ENCODE measurements around the gene CCN6.

Gene CCN6

DNA sequence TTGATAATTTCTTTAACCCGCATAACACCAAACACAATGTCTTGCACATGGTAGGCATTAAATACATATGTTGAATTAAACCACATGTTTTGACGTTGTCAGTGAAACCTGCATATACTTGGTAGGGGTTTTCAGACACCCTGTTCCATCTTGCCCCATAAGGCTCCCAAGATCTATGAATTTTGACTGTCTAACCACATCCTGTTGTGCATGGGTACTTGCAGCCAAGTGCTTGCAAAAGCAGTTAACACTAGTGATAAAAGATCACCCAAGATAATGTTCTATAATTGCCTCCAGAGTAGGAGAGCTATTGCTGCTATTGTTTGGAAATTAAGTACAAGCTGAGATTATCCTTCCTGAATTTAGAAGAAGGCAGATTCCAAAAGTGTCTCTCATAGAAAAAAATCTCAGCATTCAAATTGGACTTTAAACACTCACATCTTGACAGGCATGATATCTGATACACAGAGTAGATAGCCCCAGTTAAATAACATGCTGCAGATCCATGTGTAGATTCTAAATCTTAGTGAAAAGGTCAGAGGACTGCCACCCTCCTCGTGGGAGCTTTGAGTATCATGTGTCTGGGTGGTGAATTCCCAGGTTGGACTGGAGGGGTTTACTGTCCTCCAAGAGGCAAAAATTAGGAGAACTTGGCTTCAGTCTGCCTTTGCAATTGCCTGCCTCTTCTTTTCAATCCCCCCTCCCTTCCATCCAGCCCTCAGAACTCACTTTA is 25.8 kb upstream of the CCN6 start:
- DNase-seq (ENCODE audit: low read depth): no peak
- H3K4me3 ChIP-seq (ENCODE audit: low read depth, low read length): no peak overlapping the region

DNA sequence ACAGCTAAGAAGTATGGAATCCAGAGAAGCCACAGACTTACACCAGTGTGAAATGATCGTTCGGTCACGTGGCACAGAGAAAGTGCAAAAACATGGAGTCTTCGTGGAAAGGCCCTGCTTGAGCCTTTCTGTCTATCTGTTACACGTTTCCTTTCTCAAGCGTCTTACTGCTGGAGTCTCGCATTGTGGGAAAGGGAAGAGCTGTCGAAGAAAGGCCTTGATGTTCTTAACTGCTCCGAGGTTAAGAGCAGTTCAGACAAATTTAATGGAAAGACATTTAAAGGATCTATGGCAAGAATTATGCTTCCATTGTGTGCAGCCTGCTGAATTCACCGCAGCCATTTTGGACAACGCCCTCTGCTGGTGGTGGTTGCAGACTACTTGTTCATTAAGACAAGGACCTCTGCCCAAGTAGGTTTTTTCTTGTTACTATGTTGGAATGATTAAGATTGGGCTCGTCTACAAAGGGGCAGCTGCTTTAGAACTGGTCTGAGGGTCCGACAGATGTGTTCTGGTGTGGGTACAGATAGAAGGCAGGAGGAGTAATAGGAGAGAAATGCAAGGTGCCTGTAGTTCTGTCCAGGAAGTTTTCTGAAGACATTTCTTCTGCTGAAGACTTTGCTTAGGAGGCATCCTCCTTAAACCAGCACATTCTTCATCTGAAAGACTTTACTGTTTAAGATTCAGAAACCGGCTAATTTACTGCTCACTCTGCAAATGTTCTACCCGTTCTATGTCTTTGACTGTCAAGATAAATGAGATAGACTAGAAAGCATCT is 24.7 kb upstream of the CCN6 start:
- no peak overlapping the region for H3K4me3 ChIP-seq (ENCODE audit: low read depth, low read length)
- DNase-seq (ENCODE audit: low read depth): no peak

DNA sequence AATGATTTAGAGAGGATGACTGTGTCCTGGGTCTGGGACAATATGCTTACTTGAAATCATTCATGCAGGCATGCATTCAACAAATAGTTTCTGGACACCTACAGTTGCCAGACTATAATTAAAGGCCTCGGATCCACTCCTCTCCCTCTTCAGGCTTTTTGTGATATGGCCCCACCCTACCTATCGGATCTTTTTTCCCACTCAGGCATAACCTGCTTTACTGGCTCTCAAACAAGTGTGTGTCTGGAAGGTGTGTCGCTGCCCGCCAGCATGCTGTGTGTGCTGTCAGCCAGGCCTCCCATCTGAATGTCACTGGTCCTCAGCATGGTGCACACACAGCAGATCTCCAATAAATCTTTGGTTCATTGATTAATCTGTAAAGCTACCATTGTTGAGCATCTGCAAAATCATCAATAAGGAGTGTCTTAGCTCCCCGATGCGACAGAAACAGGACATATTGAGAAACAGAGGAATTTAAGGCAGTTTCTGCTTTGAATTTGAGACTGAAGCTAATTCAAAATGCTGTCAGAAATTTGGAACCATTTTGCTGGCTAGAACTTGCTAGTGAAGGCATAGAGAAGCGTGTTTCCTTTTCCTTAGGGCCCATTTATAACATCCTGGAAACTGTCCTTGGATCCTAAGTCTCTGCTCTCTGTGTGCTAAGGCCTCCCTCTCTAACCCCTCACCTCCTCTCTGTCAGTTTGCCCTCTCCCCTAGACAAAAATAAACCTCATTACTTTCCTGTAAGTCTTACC is 23.5 kb upstream of the CCN6 start:
- no peak for DNase-seq (ENCODE audit: low read depth)
- H3K4me3 ChIP-seq (ENCODE audit: low read depth, low read length): no peak overlapping the region

DNA sequence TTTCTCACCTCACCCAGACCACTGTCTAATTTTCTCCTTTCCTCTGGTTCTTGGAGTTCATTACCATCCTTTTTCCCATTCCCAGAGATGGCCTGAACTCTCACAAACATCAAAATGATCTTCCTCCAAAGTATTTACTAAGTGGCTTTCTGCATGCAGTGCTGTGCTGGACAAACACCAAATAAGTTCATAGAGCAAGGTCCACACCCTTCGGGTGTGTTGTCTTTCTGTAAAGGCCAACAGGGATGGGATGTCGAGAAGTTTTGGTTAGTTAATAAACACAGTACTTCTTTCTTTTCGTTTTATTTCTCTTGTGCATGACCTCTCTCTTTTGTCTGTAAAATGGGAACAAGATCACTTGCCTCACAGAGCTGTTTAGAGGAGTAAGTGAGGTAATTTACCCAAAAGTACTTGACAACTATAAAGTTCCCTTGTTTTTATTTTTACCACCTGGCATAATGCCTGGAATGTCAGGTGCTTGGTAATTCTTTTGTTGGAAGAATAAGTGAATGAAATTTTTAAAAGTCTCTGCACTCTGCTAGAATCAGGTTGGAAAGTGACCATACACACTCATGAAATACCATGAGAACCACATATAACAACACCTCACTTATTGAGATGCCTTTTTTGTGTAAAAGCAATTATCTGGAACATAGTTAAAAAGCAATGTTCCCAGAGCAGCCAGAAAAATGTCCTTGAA is 22.8 kb upstream of the CCN6 start:
- DNase-seq (ENCODE audit: low read depth): no peak
- no peak overlapping the region for H3K4me3 ChIP-seq (ENCODE audit: low read depth, low read length)

DNA sequence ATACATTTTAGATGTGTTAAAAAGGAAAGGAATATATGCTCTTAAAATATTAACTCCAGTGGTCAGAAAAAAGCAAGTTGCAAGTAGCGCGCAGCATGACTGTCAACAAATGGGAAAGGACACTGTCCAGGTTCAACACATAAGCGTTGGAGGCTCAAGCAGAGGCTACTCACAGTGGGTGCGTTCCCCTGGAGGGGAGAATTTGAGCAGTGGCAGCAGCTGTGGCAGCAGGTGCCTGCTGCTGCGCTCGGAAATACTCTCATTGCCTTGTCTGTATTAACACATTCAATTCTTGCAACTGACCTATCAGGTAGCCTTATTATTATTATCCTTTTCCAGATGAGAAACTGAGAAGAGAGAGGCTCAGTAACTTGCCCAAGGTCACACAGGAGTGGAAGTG is 21.9 kb upstream of the CCN6 start:
- no peak overlapping the region for H3K4me3 ChIP-seq (ENCODE audit: low read depth, low read length)
- no peak for DNase-seq (ENCODE audit: low read depth)

DNA sequence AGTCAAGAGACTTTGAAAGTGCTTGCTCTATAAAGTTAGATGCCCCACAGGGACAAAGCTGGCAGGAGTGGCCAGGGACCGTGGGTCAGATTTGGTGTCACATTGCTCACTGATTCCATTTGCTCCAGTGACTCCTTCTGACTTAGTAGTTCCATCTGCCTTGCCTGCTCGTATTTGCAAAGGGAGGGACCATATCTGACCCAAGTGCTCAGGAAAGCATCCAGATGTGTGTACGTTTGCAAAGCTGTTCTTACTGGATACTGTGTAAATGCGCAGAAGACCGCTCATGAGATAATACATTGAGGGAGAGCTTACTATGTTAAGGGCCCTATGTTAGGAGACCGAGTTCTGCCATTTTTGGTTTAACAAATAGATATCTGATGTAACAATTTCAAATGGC is 21.2 kb upstream of the CCN6 start:
- no peak overlapping the region for H3K4me3 ChIP-seq (ENCODE audit: low read depth, low read length)
- DNase-seq (ENCODE audit: low read depth): no peak

DNA sequence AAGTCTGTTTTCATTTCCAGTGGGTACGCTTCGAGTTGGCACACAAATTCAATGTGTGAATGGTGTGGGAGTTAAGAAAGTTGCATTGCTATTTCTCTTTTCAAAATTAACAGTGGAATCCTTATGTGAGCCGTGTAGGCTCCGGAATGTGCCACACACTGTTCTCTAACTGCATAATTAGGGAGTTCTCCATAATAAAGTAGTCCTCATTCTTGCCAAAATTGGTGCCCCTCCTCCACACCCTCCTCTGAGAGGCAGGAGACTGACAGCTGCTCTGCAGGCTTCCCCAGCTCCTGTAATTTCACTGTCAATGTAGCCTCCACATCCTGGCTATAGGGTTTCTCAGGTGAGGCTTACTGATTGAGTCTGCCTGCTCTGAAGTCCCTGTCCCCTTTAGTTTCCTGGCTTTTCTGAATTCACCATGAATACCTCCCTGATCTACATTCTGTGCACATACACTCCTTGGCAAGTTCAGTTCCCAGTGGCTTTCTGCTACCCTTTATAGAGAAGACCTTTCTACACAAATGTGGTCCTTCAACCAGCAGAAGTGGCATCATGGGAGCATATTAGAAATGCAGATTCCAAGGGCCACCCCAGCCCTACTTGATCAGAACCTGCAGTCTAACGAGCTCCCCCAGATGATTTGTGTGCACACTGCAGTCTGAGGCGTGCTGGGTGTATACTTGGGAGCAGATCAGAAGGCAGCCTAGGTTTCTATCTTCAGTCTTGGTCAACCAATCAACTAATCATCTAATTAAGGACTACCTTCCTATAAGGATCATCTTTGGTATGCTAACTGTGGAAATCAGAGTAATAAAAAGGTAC is 19.9 kb upstream of the CCN6 start:
- no peak for DNase-seq (ENCODE audit: low read depth)
- H3K4me3 ChIP-seq (ENCODE audit: low read depth, low read length): no peak overlapping the region

DNA sequence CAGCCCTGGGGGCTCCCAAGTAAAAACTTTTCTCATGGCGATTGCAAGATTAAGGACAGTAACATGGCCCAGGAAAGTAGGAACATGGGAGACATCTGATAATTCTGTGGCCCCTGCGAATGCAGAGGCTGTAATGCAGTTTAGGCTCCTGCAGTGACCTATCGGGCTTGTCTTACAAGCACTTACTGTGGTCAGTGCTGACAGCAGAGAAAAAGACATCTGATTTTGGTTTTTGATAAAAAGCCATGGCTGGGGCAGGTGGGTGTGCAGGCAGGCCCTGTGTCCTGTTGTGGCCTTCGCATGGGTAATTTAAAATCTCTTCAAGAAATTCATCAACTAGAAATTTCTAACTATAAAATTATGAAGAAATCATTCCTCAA is 19.3 kb upstream of the CCN6 start:
- no peak overlapping the region for H3K4me3 ChIP-seq (ENCODE audit: low read depth, low read length)
- DNase-seq (ENCODE audit: low read depth): no peak

DNA sequence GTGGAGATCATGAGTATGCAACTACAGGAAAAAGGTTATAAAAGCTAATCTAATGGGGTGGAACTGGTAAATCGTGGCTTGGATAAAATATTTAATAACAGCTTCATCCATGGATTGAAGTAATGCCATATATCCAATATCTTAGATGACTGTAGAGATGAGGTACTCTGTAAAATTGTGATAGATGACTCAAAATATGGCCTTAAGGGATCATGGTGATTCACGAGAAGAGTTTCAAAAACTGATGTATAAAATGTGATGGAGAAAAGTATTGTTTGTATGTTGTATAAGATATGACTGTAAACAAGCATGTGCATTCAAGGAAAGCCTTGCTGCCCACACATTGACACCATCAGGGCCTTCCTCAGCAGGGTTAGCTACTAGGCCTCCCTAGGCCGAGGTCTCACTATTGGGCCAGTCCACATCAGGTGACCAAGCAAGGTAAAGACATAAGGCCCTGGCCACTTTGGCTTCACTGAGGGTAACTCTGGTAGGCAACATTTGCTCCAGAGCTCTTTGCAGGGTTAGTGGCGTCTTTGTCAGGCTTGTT is 17.7 kb upstream of the CCN6 start:
- H3K4me3 ChIP-seq (ENCODE audit: low read depth, low read length): no peak overlapping the region
- DNase-seq (ENCODE audit: low read depth): no peak

DNA sequence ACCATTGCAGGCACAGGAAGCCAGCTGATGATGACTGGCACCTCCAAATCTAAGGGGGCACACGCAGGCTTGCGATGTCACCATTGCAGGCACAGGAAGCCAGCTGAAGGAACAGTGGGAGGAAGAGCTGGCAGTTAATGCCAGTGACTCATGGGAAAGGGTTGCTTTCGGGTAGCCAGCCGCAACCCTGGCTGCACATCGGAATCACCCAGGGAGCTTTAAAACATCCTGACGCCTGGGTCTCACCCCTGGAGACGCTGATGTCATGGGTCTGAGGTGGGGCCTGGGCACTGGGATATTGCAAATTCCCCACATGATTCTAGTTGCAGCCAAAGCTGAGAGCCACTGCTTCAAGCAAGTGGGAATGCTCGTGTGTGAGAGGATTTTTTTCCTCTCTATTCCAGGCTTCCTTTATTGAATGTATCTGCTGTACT is 16.1 kb upstream of the CCN6 start:
- DNase-seq (ENCODE audit: low read depth): peak; percentile 90
- no peak overlapping the region for H3K4me3 ChIP-seq (ENCODE audit: low read depth, low read length)

DNA sequence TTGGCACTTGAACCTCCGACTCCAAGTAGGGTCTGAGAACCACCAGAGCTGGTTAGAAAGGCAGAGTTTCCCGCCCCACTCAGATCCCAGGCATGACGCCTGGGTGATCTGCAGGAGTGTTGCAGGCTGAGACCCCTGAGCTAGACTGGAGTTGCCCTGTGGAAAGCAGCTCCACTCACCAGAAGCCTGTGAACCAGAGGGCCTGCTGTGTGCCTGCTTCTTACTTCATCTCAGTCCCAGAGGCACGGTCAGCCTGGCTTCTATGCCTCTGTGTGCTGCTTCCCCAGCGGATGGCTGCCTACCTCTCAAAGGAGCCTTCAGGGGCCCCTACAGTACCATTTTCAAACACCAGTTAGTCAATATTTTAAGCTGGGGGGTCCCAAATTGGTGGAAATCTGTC is 15.6 kb upstream of the CCN6 start:
- no peak overlapping the region for H3K4me3 ChIP-seq (ENCODE audit: low read depth, low read length)
- no peak for DNase-seq (ENCODE audit: low read depth)

DNA sequence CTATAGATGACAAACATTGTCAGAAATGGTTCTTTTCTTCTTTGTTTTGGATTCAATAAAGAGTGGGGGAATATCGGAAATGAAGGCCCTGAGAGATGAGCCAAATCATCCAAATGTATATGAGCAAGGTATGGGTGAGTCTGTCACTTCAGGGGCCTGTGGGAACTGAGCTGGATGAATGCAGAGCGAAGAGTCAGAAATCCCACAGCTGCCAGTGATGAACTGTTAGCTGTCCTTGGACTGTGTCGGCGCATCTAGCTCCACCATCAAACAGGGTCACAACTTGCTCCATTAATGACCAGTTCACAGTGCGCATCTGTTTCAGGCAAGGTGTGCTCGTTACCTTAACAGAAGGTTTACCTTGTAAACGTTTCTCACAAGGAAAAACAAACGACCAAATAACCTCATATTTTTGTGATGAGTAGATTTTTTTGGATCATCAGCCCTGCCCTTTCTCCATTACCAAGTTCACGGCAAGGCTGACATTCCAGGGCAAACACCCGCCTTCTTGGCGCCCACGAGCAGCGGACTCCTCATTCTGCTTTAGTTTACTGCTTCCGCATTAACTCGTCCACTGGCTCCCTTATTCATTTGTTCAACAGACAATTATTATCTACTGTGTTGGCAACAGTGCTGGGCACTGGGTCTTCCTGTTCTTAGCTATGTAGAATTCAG is 15.0 kb upstream of the CCN6 start:
- DNase-seq (ENCODE audit: low read depth): no peak
- H3K4me3 ChIP-seq (ENCODE audit: low read depth, low read length): no peak overlapping the region

DNA sequence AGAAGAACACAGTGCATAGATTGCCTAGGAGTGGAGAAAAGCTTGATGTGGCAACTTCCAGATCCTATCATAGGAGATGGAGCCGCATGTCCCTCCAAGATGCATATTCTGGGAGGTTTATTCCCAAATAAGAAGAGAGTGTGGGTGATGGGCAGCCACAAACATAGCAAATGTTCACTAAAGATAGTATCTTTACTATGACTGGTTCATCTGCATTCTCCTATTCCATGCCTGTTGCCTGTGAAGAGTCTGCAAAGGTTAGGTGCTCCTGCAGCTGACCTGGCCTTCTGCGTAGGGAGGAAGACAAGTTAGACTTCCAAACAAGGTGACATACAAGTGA is 14.5 kb upstream of the CCN6 start:
- DNase-seq (ENCODE audit: low read depth): no peak
- H3K4me3 ChIP-seq (ENCODE audit: low read depth, low read length): no peak overlapping the region

DNA sequence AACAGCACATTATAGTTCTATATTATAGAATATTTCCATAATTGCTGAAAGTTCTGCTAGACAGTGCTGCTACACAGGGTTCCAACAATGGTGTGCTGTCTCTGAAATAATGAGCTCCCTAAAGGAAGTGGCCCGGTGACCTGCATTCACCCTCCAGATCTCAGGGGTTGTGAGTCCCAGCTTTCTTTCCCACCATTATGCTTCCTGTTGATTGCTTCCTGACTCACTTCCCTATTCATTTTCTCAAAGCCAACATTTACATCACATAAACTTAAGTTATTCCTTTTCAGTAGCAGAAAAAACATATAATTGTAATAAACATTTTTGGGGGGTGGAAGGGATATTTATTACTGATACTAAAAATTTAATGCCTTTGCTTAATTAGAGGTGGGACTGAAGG is 12.9 kb upstream of the CCN6 start:
- no peak for DNase-seq (ENCODE audit: low read depth)
- H3K4me3 ChIP-seq (ENCODE audit: low read depth, low read length): no peak overlapping the region

DNA sequence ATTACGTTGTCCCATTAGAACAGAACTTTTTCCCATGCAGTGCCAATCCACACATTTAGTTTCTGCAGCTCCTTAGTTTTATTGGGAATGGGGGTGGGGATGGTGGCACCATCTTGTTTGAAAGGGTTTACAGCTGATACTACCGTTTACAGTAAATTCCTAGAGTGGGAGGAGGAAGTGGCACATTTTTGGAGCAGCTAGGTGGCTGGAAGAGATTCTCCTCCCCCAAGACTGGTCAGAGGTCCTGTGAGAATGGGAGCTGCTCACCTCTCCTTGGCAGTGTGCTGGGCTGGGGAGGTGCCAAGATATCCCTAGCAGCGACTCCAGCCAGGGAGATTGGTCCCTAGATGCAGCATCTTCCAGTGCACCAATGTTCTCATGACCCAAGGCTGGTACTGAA is 12.4 kb upstream of the CCN6 start:
- H3K4me3 ChIP-seq (ENCODE audit: low read depth, low read length): no peak overlapping the region
- no peak for DNase-seq (ENCODE audit: low read depth)

DNA sequence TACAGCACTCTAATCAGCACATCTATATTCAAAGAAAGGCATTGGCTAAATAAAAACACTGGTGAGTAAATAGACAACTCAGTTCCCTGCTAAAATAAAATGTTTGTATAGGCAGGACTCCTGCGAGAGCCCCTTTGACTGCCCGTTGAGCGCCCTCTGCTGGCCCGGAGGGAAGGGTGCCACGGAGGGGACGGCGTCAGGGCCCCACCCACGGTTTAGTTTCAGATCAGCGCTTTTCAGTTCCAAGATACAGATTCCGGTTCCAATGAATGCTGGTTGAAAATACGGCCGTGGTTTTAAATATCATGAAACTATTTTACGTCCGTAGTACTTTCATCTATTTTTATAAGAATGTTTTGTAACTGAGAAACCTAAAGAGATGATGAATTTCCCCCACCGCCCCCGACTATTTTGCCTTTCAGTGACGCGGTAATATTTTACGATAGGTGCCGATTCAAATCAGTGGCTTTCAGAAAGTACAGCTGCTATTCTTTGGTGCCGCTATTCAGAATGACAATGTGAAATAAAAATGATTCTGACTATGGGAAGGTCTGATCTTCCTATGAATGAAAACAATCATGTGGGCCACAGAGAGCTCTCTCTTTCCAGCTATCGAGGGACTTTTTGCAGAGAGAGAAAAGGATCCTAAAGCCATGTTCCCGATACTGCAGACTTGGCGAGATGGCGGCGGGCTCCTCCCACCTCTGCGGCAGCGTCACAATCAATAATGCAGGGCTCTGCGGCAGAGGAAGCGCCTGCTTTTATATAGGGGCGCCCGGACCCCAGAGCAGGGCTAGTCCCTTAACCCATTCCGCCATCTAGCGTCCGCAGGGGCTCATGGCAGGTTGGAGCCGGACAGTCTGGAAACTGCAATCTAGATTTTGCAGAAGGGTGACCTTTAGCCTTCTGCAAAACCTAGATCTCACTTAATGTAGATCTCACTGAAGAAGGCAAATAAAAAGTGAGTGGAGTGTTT is 10.6 kb upstream of the CCN6 start:
- peak; percentile 75 for DNase-seq (ENCODE audit: low read depth)
- peak overlapping the region; percentile 70 for H3K4me3 ChIP-seq (ENCODE audit: low read depth, low read length)

DNA sequence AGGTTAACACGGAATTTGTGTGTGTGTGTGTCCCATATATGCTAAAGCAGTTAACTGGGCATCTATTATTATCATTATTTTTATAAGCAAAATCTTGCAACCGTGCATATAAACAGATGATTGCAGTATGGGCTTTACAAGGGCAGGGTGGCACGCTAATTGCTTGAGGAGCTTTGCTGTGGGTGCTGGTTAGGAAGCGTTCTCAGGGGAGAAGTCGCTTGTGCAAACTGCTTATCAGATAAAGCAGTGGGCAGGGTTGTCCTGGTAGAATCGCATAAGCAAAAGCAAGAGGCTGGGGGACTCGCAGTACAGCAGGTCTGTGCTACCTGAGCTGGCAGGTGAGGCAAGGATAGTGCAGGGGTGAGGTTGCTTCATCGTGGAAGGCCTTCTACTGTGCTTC is 9.7 kb upstream of the CCN6 start:
- DNase-seq (ENCODE audit: low read depth): no peak
- H3K4me3 ChIP-seq (ENCODE audit: low read depth, low read length): no peak overlapping the region

All from skeletal muscle cell (primary cell).